Duodenal mucosa (tissue), 2 donors: ENCODE data around the gene ASB13.

Experiments
- H3K27ac ChIP-seq: one replicate; pipeline ENCODE4 v1.7.0; 2013; ENCODE audit warnings: low read depth, low read length
- H3K27me3 ChIP-seq, 2 donors: one replicate each; pipeline ENCODE4 v1.7.0; 2013; ENCODE audit warnings: low read length in 2 of 2, control low read depth in 1 of 2; ENCODE audit not compliant: insufficient read depth in 2 of 2, control insufficient read depth in 1 of 2
- H3K36me3 ChIP-seq, 2 donors: one replicate each; pipeline ENCODE4 v1.7.0; 2013; ENCODE audit warnings: low read length in 2 of 2, control low read depth in 1 of 2; ENCODE audit not compliant: insufficient read depth in 2 of 2, control insufficient read depth in 1 of 2
- H3K4me1 ChIP-seq, 2 donors: one replicate each; pipeline ENCODE4 v1.7.0; 2013; ENCODE audit warnings: low read length in 2 of 2, control low read depth in 1 of 2; ENCODE audit not compliant: insufficient read depth in 2 of 2, control insufficient read depth in 1 of 2
- H3K4me3 ChIP-seq, 2 donors: one replicate each; pipeline ENCODE4 v1.7.0; 2013; ENCODE audit warnings: low read length in 2 of 2, low read depth in 1 of 2
- H3K9ac ChIP-seq, 2 donors: one replicate each; pipeline ENCODE4 v1.7.0; 2013; ENCODE audit warnings: low read length in 2 of 2, low read depth in 1 of 2
- H3K9me3 ChIP-seq, 2 donors: one replicate each; pipeline ENCODE4 v1.7.0; 2013; ENCODE audit warnings: low read length in 2 of 2, control low read depth in 1 of 2; ENCODE audit not compliant: control insufficient read depth in 1 of 2

The ASB13 gene

GRCh38 chr10:5639066-5639465 is 27.3 kb downstream of the ASB13 start:
- no peaks in the 10 kb centered on the region for H3K9me3 ChIP-seq
- no peaks in the 10 kb centered on the region for H3K27me3 ChIP-seq
- H3K4me1 ChIP-seq, result no peaks in the 10 kb centered on the region
- no peak overlapping the region for H3K9ac ChIP-seq
- H3K4me3 ChIP-seq, result no peak overlapping the region
- peaks cover 23 to 44% of the 10 kb centered on the region in 2 donors for H3K36me3 ChIP-seq
- H3K27ac ChIP-seq, result no peak overlapping the region

- Histone ChIP-seq H3K4me1 (no peaks in the 10 kb centered on the region), H3K9me3 (no peaks in the 10 kb centered on the region), H3K36me3 (peaks cover 23 to 39% of the 10 kb centered on the region in 2 donors), H3K27ac (no peak overlapping the region), H3K9ac (no peak overlapping the region), H3K27me3 (no peaks in the 10 kb centered on the region), H3K4me3 (no peak overlapping the region)
Observed at GRCh38 chr10:5638494-5638893, 27.9 kb downstream of the ASB13 start.

- Histone ChIP-seq H3K4me1 (peaks cover 12 to 17% of the 10 kb centered on the region in 2 donors), H3K36me3 (peaks cover 10 to 17% of the 10 kb centered on the region in 2 donors), H3K27ac (no peak overlapping the region)
Observed at GRCh38 chr10:5634918-5635317, 31.5 kb downstream of the ASB13 start.

DNA sequence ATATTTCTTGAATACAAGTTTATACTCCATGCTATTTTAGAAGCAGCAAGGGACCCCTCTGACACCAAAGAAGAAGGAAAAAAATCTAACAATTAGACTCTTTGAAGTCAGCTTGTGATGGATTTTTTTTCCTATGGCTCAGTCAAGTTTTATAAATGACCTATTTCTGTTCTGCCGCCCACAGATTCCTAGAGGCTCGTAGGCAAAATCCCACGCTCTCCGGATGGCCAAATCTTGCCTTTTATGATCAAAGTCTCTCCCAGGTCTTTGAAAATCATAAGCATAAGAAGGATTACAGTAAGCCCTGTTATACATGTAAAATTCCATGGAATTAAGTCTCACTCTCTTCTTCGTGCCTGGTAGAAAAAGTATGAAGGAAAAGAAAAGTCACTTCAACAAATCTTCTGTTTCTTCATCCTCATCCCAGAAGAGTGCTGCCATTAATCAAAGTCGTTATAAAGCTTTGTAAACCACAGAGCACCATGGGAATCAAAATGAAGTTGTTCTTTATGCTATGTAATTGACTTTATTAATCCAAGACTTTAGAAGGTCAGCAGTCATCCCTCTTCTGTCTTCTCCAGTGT is 33.1 kb downstream of the ASB13 start:
- Histone ChIP-seq H3K9me3 (no peaks in the 10 kb centered on the region), H3K4me1 (peaks cover 20 to 28% of the 10 kb centered on the region in 2 donors), H3K36me3 (peaks cover 0 to under 1% of the 10 kb centered on the region in 2 donors), H3K27me3 (no peaks in the 10 kb centered on the region), H3K27ac (no peak overlapping the region), H3K4me3 (no peak overlapping the region), H3K9ac (no peak overlapping the region)

More at GRCh38 chr10:5634918-5635317, 31.5 kb downstream of the ASB13 start:
- Histone ChIP-seq H3K9ac (no peak overlapping the region), H3K9me3 (no peaks in the 10 kb centered on the region), H3K4me3 (no peak overlapping the region), H3K27me3 (no peaks in the 10 kb centered on the region)

- H3K9ac ChIP-seq, result no peak overlapping the region
- peak overlapping the region in 1 of 2 donors; percentile 11 for H3K4me3 ChIP-seq
- H3K27ac ChIP-seq, result peak overlapping the region; percentile 7
- H3K4me1 ChIP-seq, result peaks cover 24 to 34% of the 10 kb centered on the region in 2 donors
- H3K27me3 ChIP-seq, result no peaks in the 10 kb centered on the region
- no peaks in the 10 kb centered on the region for H3K36me3 ChIP-seq
- no peaks in the 10 kb centered on the region for H3K9me3 ChIP-seq
Observed at GRCh38 chr10:5632446-5632845, 33.9 kb downstream of the ASB13 start.

DNA sequence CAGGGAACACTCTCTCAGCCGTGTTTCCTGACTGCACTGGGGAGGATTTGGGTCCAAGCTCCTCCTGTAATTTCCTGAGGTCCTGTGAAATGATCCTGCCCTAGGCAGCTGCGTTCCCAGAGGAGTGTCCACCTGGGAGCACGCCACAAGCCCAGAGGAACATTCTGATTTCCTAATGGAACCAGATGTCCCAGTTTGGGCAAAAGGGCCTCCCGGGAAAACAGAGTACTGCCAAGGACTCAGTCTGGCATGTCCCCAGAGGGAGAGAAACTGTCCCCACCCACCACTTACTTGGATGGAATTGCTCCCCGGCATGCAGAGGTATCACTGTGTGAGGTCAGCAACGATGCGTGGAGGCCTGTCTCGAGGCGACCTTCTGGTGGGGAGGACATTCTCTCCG is 34.5 kb downstream of the ASB13 start:
- Histone ChIP-seq H3K27me3 (no peaks in the 10 kb centered on the region), H3K4me1 (peaks cover 24 to 34% of the 10 kb centered on the region in 2 donors), H3K36me3 (no peaks in the 10 kb centered on the region), H3K27ac (peak overlapping the region; percentile 7), H3K9ac (peak overlapping the region in 1 of 2 donors; percentile 16), H3K9me3 (no peaks in the 10 kb centered on the region), H3K4me3 (peak overlapping the region in 1 of 2 donors; percentile 11)

DNA sequence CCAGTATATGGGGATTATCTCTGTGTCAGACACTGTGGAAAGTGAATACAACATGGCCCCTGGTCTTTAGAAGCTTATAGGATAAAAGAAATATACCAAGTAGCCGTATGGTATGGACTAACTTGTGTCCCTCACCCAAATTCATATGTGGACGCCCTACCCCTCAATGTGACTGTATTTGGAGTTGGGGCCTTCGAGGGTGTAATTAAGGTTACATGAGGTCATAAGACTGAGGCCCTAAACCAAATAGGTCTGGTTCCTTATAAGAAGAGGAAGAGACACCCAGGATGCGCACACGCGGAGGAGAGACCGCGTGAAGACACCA is 36.3 kb downstream of the ASB13 start:
- Histone ChIP-seq H3K4me1 (peaks cover 24 to 41% of the 10 kb centered on the region in 2 donors), H3K27me3 (no peaks in the 10 kb centered on the region), H3K27ac (no peak overlapping the region)

DNA sequence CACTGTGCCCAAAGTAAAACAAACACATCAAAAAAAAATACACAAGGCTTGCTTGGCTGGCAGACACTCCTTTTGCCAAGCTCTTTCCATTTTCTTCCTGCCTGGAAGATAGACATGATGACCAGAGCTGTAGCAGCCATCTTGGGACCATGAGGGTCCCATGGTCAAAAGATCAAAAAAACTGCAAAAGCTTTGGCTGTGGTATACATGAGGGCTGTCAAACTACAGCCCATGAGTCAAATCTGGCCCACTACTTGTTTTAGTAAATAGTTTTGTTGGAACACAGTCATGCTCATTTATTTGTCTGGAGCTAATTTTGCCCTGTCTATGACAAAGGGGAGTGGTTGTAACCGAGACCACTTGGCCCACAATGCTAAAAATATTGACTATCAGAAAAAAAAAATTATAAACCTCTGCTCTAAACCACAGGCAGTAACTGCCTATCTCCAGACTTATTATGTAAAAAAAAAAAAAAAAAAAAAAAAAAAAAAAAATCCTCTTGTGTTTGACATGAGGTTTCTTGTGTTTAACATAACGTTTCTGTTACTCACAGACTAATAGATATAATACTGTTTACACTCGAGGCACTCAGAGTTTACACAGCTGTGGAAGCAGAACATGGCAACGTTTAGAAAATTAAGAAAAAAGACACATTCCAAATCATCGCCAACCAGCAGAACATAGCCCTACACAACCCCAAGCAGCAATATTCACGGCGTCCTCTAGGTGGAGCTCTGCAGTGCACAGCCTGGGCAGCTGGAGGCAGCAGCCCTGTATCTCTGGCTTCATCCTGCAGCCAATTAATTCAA is 36.9 kb downstream of the ASB13 start:
- H3K27me3 ChIP-seq, result no peaks in the 10 kb centered on the region
- H3K4me1 ChIP-seq, result peaks cover 24 to 41% of the 10 kb centered on the region in 2 donors
- H3K27ac ChIP-seq, result no peak overlapping the region
- no peaks in the 10 kb centered on the region for H3K36me3 ChIP-seq
- H3K4me3 ChIP-seq, result no peak overlapping the region
- H3K9me3 ChIP-seq, result no peaks in the 10 kb centered on the region
- no peak overlapping the region for H3K9ac ChIP-seq

More for the DNA sequence above, 36.3 kb downstream of the ASB13 start:
- Histone ChIP-seq H3K36me3 (no peaks in the 10 kb centered on the region), H3K4me3 (no peak overlapping the region), H3K9ac (no peak overlapping the region), H3K9me3 (no peaks in the 10 kb centered on the region)

GRCh38 chr10:5628451-5629302 is 37.7 kb downstream of the ASB13 start:
- peaks cover 24 to 41% of the 10 kb centered on the region in 2 donors for H3K4me1 ChIP-seq
- H3K4me3 ChIP-seq, result peak overlapping the region; percentile 36 to 63
- H3K27me3 ChIP-seq, result no peaks in the 10 kb centered on the region
- H3K27ac ChIP-seq, result no peak overlapping the region
- H3K9me3 ChIP-seq, result no peaks in the 10 kb centered on the region
- peak overlapping the region in 1 of 2 donors; percentile 48 for H3K9ac ChIP-seq
- H3K36me3 ChIP-seq, result no peaks in the 10 kb centered on the region
